ENCODE results near the gene INTS14.

- TF ChIP-seq, protein P1, sequence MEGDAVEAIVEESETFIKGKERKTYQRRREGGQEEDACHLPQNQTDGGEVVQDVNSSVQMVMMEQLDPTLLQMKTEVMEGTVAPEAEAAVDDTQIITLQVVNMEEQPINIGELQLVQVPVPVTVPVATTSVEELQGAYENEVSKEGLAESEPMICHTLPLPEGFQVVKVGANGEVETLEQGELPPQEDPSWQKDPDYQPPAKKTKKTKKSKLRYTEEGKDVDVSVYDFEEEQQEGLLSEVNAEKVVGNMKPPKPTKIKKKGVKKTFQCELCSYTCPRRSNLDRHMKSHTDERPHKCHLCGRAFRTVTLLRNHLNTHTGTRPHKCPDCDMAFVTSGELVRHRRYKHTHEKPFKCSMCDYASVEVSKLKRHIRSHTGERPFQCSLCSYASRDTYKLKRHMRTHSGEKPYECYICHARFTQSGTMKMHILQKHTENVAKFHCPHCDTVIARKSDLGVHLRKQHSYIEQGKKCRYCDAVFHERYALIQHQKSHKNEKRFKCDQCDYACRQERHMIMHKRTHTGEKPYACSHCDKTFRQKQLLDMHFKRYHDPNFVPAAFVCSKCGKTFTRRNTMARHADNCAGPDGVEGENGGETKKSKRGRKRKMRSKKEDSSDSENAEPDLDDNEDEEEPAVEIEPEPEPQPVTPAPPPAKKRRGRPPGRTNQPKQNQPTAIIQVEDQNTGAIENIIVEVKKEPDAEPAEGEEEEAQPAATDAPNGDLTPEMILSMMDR (conservative IDR thresholded peaks at IDR 0.05), result no peak
- TF ChIP-seq EZH2 (IDR thresholded peaks at IDR 0.05; ENCODE audit: low read depth), result no peak
Observed at GRCh38 chr15:65651831-65652749, 41.2 kb upstream of the INTS14 start.

All from PC-9 (cell line).